Hematopoietic multipotent progenitor cell treated with erythropoietin and hydrocortisone succinate and interleukin-3 and kit ligand, for 4 days (in vitro differentiated cells): ENCODE data around the gene FAM219B.

ENCODE experiments used
- DNase-seq: peaks from one replicate; pipeline ENCODE4 v3.0.0-alpha.2; 2015

FAM219B gene

DNA sequence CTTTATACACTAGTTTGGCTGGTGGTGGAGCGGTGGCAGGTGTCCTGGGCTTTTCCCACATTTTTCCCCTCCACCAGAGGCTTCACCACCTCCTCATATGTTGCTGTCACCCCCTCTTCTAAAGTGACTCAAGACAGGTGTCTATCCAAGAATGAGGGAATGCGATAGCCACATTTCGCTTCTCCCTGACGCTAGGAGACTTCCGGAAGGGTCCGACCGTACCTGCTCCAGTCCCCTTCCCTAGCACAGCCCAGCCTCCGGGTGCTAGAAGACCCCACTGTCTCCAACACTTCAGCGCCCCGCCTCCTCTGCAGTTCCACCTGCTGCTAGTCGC lies 34.0 kb downstream of the FAM219B start:
- no peak for DNase-seq

GRCh38 chr15:74870436-74871215 lies 36.0 kb downstream of the FAM219B start:
- DNase-seq, result no peak

DNA sequence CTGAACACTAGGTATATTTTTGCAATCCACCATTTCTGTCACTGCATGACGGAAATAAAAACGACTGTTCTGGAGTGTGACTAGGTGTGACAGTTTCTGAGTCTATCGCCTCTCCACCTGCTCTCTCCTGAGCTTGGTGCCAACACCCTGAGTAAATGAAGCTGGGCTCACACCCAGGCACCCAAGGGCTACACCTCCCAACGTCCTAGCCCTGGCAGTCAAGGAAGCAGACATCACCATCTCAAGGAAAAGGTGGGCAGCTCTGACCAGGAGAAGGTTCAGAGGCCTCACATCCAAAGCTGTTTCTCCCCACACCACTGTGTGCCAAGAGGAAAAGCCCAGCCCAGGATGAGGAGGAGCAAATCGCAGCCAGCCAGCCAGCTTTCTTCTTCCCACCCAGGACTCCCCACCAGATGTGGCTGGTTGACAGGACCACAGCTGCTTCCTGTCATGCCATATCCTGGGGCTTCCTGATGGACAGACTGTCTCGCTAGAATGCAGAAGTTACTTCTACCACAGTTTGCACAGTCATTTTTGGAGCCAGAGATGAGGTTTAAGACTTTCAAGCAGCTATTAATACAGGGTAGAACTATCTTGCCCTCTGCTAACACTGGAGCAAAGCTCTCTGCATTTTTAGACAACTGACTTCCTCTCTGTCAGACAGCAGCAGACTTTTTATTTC lies 36.8 kb downstream of the FAM219B start:
- DNase-seq, result peak; percentile 98

- DNase-seq, result no peak
These were observed 37.3 kb downstream of the FAM219B start for GRCh38 chr15:74869372-74869725.

- peak; percentile 94 for DNase-seq
These were observed 38.6 kb downstream of the FAM219B start for GRCh38 chr15:74868059-74868458.

- peak; percentile 76 for DNase-seq
These were observed 39.1 kb downstream of the FAM219B start for GRCh38 chr15:74867466-74868038.

- DNase-seq, result no peak
These were observed 40.6 kb downstream of the FAM219B start for GRCh38 chr15:74866090-74866489.

- DNase-seq, result no peak
These were observed 41.3 kb downstream of the FAM219B start for GRCh38 chr15:74865316-74865715.

DNA sequence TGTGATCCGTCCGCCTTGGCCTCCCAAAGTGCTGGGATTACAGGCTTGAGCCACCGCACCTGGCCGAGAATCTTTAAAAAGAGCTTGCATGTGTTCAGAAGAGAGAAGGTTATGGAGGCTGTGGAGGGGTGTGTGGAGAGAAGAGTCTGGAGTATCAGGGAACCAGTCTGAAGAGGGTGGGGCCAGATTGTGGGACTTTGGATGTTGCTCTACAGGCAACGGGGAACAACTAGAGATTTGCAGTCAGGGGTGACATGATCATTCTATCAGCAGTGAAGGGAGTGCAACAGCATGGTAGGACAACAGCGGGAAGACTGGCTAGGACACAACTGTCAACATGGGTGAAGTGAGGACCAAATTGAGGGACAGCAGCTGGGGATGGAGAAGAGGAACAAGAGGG lies 42.4 kb downstream of the FAM219B start:
- no peak for DNase-seq

DNA sequence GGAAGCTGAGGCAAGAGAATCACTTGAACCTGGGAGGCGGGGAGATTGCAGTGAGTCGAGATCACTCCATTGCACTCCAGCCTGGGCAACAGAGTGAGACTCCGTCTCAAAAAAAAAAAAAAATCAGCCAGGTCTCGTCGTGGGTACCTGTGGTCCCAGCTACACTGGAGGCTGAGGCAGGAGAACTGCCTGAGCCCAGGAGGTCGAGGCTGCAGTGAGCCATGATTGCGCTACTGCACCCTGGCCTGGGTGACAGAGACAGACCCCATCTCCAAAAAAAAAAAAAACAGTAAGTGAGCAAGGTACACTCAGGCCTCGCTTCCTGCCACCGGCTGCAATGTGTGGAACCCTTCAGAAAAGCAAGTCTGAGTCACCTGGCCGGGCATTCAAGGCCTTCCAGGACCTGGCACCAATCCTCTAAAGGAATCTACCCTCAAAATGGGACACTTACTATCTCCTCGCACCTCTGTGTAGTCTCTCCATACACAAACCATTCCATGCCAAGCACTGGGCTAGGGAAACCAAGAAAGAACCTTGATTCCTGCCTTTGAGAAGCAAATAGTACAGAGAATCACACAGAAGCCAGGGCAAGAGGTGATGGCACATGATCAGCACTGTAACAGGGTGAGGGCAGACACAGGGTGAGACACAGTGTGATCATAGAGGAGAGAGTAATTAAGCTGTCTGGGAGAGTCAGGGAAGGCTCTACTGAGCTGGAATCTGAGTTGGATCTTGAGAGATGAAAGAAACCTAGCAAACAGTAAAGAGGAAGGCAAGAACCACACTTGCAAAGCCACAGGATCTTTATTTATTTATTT lies 43.2 kb downstream of the FAM219B start:
- DNase-seq, result no peak

GRCh38 chr15:74858369-74858740 lies 48.3 kb downstream of the FAM219B start:
- DNase-seq, result no peak

DNA sequence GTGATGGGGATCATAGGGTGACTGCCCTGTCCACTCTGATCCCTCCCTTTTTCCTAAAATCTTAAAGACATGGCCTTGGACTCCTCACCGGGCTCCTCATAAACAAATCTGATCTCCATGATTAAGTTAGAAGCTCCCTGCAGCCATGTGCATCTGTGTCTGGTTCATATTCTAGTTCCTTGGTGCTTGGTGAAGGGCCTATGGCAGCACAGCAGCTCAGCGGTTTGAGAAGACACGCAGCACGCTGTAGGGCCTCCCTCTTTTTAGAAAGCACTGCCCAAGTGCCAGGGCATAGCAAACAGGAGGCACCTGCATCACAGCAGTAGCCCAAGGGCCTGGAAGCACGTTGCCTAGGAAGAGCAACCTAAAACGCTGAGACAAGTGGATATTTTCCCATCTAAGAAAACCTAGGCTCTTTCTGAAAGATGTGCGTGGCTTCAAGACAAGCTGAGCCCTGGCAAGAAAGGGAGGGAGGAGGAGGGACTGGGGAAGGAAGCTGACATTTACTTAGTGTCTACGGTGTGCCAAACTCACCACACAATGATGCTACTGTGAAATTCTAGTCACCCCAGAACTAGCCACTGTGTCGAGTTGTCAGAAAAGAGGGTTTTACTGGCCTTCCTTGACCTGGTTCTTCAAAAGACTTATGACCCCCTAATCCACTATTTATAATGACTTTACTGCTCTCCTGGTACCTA lies 48.8 kb downstream of the FAM219B start:
- DNase-seq, result no peak

- DNase-seq, result peak; percentile 55
These were observed 49.5 kb downstream of the FAM219B start for GRCh38 chr15:74857082-74857655.

DNA sequence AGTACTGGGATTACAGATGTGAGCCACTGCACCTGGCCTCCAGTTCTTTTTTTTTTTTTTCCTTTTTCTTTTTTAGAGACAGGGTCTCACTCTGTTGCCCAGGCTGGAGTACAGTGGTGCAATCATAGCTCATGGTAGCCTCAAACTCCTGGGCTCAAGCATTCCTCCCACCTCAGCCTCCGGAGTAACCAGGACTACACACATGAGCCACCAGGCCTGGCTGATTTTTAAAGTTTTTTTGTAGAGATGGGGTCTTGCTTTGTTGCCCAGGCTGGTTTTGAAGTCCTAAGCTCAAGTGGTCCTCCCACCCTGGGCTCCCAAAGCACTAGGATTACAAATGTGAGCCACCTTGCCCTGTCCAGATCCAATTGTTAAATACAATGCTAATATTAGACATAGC lies 50.1 kb downstream of the FAM219B start:
- DNase-seq, result no peak

- DNase-seq, result peak; percentile 25
These were observed 50.8 kb downstream of the FAM219B start for GRCh38 chr15:74855857-74856256.

GRCh38 chr15:74854453-74855022 lies 52.1 kb downstream of the FAM219B start:
- DNase-seq, result no peak

DNA sequence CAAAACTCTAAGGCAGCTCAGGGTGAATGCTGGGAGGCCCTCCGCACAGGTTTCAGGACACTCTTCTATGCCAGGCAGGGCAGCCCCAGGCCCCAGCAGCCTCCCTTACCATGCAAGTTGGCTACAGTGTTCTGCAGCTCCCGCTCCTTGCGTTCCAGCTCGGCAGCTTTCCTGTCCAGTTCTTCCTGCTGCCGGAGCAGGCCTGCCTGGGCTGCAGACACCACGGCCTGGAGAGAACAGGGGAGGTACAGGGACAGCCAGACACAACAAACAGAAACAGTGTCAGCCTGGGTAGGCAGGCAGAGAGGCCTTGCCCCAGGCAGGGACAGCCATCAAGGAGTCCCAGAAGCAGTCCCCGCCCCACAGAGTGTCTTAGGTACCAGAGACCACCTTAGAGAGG lies 54.7 kb downstream of the FAM219B start:
- no peak for DNase-seq

DNA sequence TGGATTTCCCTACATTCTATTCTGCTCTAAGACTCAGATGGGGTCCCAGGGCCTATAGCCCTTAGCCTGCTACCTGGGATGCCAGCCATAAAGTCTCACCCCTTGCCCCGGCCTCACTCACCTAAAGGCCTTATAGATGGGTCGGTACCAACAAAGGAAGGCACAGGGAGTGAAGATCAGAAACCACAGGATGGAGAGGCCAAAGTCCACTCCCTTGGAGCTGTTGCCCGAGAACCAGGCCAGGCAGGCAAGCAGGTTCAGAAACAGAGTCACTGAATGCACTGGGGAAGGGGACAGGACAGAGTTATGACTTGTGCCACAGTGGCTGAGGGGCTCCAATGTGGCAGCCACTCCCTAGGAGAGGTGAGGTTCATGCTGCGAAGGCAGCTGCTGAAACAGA lies 56.3 kb downstream of the FAM219B start:
- no peak for DNase-seq
